ENCODE results near the gene TMEM171.

Gene TMEM171

GRCh38 chr5:73119451-73120157, 771 bp upstream of the TMEM171 start:
- DNase-seq (ENCODE audit: low spot score) = peak; percentile 54
- no peak for FAIRE-seq

- FAIRE-seq = no peak
These were observed 716 bp downstream of the TMEM171 start for GRCh38 chr5:73121119-73121463.

GRCh38 chr5:73122875-73123810, 2.8 kb downstream of the TMEM171 start:
- FAIRE-seq (no peak), DNase-seq (ENCODE audit: low spot score) (no peak)

More at GRCh38 chr5:73121119-73121463, 716 bp downstream of the TMEM171 start:
- no peak for DNase-seq (ENCODE audit: low spot score)

GRCh38 chr5:73125289-73125688, 4.9 kb downstream of the TMEM171 start:
- DNase-seq (ENCODE audit: low spot score) (no peak), FAIRE-seq (no peak)

GRCh38 chr5:73126381-73126780, 6.0 kb downstream of the TMEM171 start:
- DNase-seq (ENCODE audit: low spot score) = no peak
- no peak for FAIRE-seq

GRCh38 chr5:73126957-73127356, 6.6 kb downstream of the TMEM171 start:
- DNase-seq (ENCODE audit: low spot score) = no peak
- FAIRE-seq = no peak

GRCh38 chr5:73129143-73129542, 8.8 kb downstream of the TMEM171 start:
- FAIRE-seq = no peak
- DNase-seq (ENCODE audit: low spot score) = no peak

GRCh38 chr5:73130811-73131210, 10.4 kb downstream of the TMEM171 start:
- DNase-seq (ENCODE audit: low spot score) (no peak), FAIRE-seq (no peak)

GRCh38 chr5:73131711-73132425, 11.5 kb downstream of the TMEM171 start:
- FAIRE-seq (no peak), DNase-seq (ENCODE audit: low spot score) (no peak)

GRCh38 chr5:73132759-73133158, 12.4 kb downstream of the TMEM171 start:
- FAIRE-seq = no peak
- DNase-seq (ENCODE audit: low spot score) = no peak

GRCh38 chr5:73135021-73135420, 14.6 kb downstream of the TMEM171 start:
- DNase-seq (ENCODE audit: low spot score) (no peak), FAIRE-seq (no peak)

- FAIRE-seq = no peak
- DNase-seq (ENCODE audit: low spot score) = no peak
These were observed 15.2 kb downstream of the TMEM171 start for GRCh38 chr5:73135429-73136054.

- FAIRE-seq (no peak), DNase-seq (ENCODE audit: low spot score) (no peak)
These were observed 15.7 kb downstream of the TMEM171 start for GRCh38 chr5:73136055-73136562.

- DNase-seq (ENCODE audit: low spot score) (no peak), FAIRE-seq (no peak)
These were observed 17.5 kb downstream of the TMEM171 start for GRCh38 chr5:73137563-73138530.

GRCh38 chr5:73139485-73139884, 19.1 kb downstream of the TMEM171 start:
- FAIRE-seq (no peak), DNase-seq (ENCODE audit: low spot score) (no peak)

- DNase-seq (ENCODE audit: low spot score) = no peak
- FAIRE-seq = no peak
These were observed 20.4 kb downstream of the TMEM171 start for GRCh38 chr5:73140801-73141200.

GRCh38 chr5:73142035-73142434, 21.7 kb downstream of the TMEM171 start:
- DNase-seq (ENCODE audit: low spot score) = no peak
- no peak for FAIRE-seq

GRCh38 chr5:73143716-73144115, 23.3 kb downstream of the TMEM171 start:
- DNase-seq (ENCODE audit: low spot score) = no peak

GRCh38 chr5:73149540-73149939, 29.2 kb downstream of the TMEM171 start:
- DNase-seq (ENCODE audit: low spot score) (no peak), FAIRE-seq (no peak)

More at GRCh38 chr5:73143716-73144115, 23.3 kb downstream of the TMEM171 start:
- no peak for FAIRE-seq

- no peak for FAIRE-seq
These were observed 30.5 kb downstream of the TMEM171 start for GRCh38 chr5:73150876-73151275.

More at GRCh38 chr5:73150876-73151275, 30.5 kb downstream of the TMEM171 start:
- no peak for DNase-seq (ENCODE audit: low spot score)
